Mesothelial cell of epicardium (in vitro differentiated cells): Measurements from ENCODE around the gene DAB2IP. TPM values are rescaled to one million over a fixed set of nuclear protein-coding genes. Genes with fewer than 3 reads are reported as not detected.

Experiments
- DNase-seq, 2 experiments: peaks; one replicate each; pipeline ENCODE4 v3.0.0; 2021; ENCODE audit warnings: low spot score in 2 of 2; ENCODE audit not compliant: unreplicated experiment in 2 of 2
- H3K27ac Mint-ChIP-seq: 2 replicates; pipeline ENCODE4 v1.8.0; 2021; ENCODE audit warnings: mixed read lengths
- H3K27me3 Mint-ChIP-seq: 2 replicates; pipeline ENCODE4 v1.8.0; 2021; ENCODE audit warnings: low read depth, mixed read lengths
- H3K36me3 Mint-ChIP-seq: 2 replicates; pipeline ENCODE4 v1.8.0; 2021; ENCODE audit warnings: mixed read lengths
- H3K4me1 Mint-ChIP-seq: 2 replicates; pipeline ENCODE4 v1.8.0; 2021; ENCODE audit warnings: mixed read lengths
- H3K4me3 Mint-ChIP-seq: 2 replicates; pipeline ENCODE4 v1.8.0; 2021; ENCODE audit warnings: mild to moderate bottlenecking, moderate library complexity, mixed read lengths
- H3K9me3 Mint-ChIP-seq: 2 replicates; pipeline ENCODE4 v1.8.0; 2021; ENCODE audit warnings: mixed read lengths
- total RNA-seq: library from RNA; stranded (reverse); gene quantifications from 3 replicates; pipeline ENCODE4 v1.2.1, GENCODE V29; 2021
- TF ChIP-seq, protein P1 (sequence below): fragments of 200-600 bp; sonication (generic); IDR thresholded peaks from one replicate; pipeline ENCODE4 v1.5.0; 2021; ENCODE audit warnings: antibody characterized with exemption; ENCODE audit not compliant: unreplicated experiment

DAB2IP gene
- total RNA-seq, 1 donor from 2014 or later = 75.7 TPM

DNA sequence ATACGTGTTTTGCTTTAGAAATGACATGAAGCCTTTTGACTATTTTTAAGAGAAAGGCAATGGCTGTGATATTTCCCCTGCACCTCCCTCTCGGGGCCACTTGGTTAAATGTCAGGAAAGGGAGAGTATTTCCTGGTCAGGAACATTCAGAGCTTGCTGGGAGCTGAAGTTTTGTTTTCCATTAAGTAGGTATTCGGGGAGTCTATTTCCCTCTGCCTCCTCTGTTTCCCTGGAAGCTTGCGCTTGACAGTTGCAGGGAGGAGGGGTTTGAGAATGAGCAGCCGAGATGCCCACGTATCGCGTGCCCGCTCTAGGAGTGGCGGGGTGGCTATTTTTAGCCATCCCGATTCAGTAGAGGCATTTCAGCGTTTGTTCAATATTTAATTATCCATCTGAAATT lies 6.7 kb downstream of the DAB2IP start:
- Mint-ChIP-seq H3K4me3 (no peak overlapping the region), H3K9me3 (no peaks in the 10 kb centered on the region), H3K27me3 (no peaks in the 10 kb centered on the region), H3K27ac (peak overlapping the region; percentile 34), H3K4me1 (peaks cover 12% of the 10 kb centered on the region), H3K36me3 (peaks cover 3% of the 10 kb centered on the region)
- DNase-seq = no peak
- TF ChIP-seq, protein P1, sequence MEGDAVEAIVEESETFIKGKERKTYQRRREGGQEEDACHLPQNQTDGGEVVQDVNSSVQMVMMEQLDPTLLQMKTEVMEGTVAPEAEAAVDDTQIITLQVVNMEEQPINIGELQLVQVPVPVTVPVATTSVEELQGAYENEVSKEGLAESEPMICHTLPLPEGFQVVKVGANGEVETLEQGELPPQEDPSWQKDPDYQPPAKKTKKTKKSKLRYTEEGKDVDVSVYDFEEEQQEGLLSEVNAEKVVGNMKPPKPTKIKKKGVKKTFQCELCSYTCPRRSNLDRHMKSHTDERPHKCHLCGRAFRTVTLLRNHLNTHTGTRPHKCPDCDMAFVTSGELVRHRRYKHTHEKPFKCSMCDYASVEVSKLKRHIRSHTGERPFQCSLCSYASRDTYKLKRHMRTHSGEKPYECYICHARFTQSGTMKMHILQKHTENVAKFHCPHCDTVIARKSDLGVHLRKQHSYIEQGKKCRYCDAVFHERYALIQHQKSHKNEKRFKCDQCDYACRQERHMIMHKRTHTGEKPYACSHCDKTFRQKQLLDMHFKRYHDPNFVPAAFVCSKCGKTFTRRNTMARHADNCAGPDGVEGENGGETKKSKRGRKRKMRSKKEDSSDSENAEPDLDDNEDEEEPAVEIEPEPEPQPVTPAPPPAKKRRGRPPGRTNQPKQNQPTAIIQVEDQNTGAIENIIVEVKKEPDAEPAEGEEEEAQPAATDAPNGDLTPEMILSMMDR = no peak

DNA sequence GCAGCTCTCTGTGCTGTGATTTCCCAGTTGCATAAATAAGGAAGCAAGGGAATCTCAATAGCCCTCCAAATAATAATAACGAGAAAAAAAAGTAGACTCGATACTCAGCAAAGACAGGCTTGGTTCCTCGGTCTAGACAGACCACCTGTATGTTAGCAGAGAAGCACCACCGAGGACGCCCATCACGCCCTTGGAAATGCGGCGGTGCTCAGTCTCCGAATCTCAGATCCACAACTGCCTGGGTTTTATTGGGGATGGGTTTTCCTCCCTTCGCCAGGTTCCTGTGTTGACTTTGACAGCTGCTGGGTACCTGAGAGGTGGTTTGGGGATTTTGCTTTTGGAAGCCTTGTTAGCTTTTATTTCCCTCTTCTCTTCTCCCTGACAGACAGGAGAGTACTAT lies 7.2 kb downstream of the DAB2IP start:
- peaks cover 3% of the 10 kb centered on the region for H3K36me3 Mint-ChIP-seq
- H3K27me3 Mint-ChIP-seq = no peaks in the 10 kb centered on the region
- peaks cover 7% of the 10 kb centered on the region for H3K4me1 Mint-ChIP-seq
- no peaks in the 10 kb centered on the region for H3K9me3 Mint-ChIP-seq
- TF ChIP-seq, protein P1 = no peak
- no peak overlapping the region for H3K27ac Mint-ChIP-seq
- no peak overlapping the region for H3K4me3 Mint-ChIP-seq
- DNase-seq = no peak

DNA sequence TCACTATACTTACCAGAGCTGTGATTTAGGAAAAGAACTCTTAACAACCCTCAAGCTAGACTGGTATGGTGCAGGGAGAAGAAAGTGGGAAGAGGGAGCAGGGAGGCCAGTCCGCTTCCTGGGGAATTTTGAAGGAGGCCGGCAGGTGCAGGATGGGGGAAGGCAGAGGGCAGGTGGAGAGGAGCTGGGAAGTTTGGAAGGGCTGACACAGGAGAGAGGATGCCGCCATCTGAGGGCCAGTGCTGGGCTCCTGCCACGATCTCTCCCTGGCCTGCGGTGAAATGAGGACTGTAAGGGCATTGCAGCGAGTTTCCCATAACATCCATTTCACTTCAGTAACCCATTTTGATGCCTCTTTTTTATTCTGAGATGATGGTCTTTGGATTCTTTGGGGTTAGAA lies 8.9 kb downstream of the DAB2IP start:
- peaks cover 7% of the 10 kb centered on the region for H3K36me3 Mint-ChIP-seq
- no peaks in the 10 kb centered on the region for H3K27me3 Mint-ChIP-seq
- H3K4me3 Mint-ChIP-seq = no peak overlapping the region
- TF ChIP-seq, protein P1 = no peak
- peaks cover 6% of the 10 kb centered on the region for H3K4me1 Mint-ChIP-seq
- H3K27ac Mint-ChIP-seq = no peak overlapping the region
- H3K9me3 Mint-ChIP-seq = no peaks in the 10 kb centered on the region
- DNase-seq = no peak

DNA sequence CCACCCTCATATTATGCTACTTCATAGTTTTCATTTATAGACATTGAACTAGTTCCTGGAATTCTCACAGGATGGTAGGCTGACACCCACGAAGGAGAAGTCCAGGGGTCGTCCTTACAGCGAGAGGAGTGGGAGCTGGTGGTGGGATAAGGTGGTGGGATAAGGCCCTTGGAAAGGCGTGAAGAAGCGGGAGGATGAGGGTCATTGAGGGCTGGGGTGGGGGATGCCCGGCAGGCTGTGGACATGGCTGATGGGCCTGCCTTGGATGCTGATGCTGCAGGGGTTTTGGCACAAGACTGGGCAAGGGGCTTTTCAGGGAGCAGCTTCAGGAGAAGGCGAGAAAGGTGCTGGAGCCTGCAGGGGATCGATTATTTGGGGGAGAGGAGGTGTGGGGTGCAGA lies 9.4 kb downstream of the DAB2IP start:
- no peaks in the 10 kb centered on the region for H3K9me3 Mint-ChIP-seq
- H3K4me1 Mint-ChIP-seq = peaks cover 6% of the 10 kb centered on the region
- H3K4me3 Mint-ChIP-seq = no peak overlapping the region
- H3K27ac Mint-ChIP-seq = no peak overlapping the region
- TF ChIP-seq, protein P1 = no peak
- H3K36me3 Mint-ChIP-seq = peaks cover 7% of the 10 kb centered on the region
- H3K27me3 Mint-ChIP-seq = no peaks in the 10 kb centered on the region
- DNase-seq = no peak

DNA sequence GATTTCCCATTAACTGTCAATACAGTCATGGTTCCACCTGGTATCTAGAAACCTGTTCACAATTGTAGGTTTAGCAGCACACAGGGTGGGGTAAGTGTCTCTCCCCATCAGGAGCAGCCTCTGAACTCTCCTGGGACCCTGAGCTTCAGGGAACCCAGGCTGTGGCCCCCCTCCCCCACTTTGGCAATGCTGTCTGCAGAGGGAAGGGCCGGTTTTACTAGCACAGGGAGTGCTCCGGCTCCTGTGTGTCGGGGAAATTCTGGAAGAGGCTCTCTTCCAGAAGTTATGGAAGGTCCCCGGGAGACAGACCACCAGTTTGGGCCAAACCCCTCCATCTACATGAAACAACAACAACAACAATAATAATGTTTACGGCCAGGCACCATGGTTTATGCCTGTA lies 9.9 kb downstream of the DAB2IP start:
- Mint-ChIP-seq H3K27me3 (no peaks in the 10 kb centered on the region), H3K4me1 (peaks cover 8% of the 10 kb centered on the region), H3K36me3 (peaks cover 8% of the 10 kb centered on the region), H3K27ac (no peak overlapping the region), H3K4me3 (no peak overlapping the region), H3K9me3 (no peaks in the 10 kb centered on the region)
- DNase-seq = no peak
- TF ChIP-seq, protein P1 = no peak

DNA sequence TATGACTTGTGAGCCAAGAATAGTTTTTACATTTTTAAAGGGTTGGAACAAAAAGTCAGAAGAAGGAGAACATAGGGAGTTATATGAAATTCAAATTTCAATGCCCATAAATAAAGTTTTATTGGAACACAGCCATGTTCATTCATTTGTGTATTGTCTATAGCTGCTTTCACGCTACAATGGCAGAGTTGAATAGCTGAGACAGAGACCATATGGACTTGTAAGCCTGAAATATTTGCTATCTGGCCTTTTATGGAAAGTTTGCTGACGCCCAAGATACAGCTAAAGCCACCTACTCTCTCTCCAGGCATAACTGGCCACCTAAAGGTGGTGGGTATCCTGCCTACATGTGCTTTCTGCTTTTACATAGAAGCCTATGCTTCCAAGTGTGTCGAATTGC lies 10.9 kb downstream of the DAB2IP start:
- Mint-ChIP-seq H3K4me1 (peaks cover 9% of the 10 kb centered on the region), H3K9me3 (no peaks in the 10 kb centered on the region), H3K36me3 (peaks cover 5% of the 10 kb centered on the region), H3K27me3 (no peaks in the 10 kb centered on the region), H3K27ac (peak overlapping the region; percentile 52), H3K4me3 (no peak overlapping the region)
- TF ChIP-seq, protein P1 = no peak
- no peak for DNase-seq
